Measurements from ENCODE around the gene AUTS2. TPM values are rescaled to one million over a fixed set of nuclear protein-coding genes. Genes with fewer than 3 reads are reported as not detected.

AUTS2 gene
- total and polyA plus RNA-seq, 9 of the 15 experiments (the other 6 are each of a cell fraction or from before 2014, with no cell fraction given) = 0.58 TPM; not detected in 8

- no peak for TF ChIP-seq JUN (IDR thresholded peaks at IDR 0.05; ENCODE audit: borderline replicate concordance, low read depth, low read length)
- TF ChIP-seq JUN (CRISPR knock-in tag; IDR thresholded peaks at IDR 0.05; ENCODE audit: borderline replicate concordance) = no peak
- TF ChIP-seq ZNF57 (CRISPR knock-in tag; IDR thresholded peaks at IDR 0.05) = no peak
- TF ChIP-seq RFX1 (IDR thresholded peaks at IDR 0.05) = no peak
- no peak for TF ChIP-seq NR1H2 (CRISPR knock-in tag; IDR thresholded peaks at IDR 0.05)
- no peak for TF ChIP-seq BRD4 (IDR thresholded peaks at IDR 0.05)
- TF ChIP-seq GABPA (tag; conservative IDR thresholded peaks at IDR 0.05; ENCODE audit: low read depth) = no peak
Measured at GRCh38 chr7:69710768-69711438, 112.6 kb downstream of the AUTS2 start (continued).

GRCh38 chr7:69714886-69715576 lies 116.8 kb downstream of the AUTS2 start:
- Histone ChIP-seq H3K36me3 (ENCODE audit: control insufficient read depth, insufficient read depth, low read length) (no peaks in the 10 kb centered on the region), H3K9ac (ENCODE audit: insufficient read depth in 1 of 2, low read depth in 2 of 2, low read length in 2 of 2) (no peak overlapping the region), H3K4me1 (replicated peaks in 1 of 2; ENCODE audit: control insufficient read depth in 2 of 2, insufficient read depth in 2 of 2, low read length in 2 of 2) (no peaks in the 10 kb centered on the region), H3K9me3 (replicated peaks; ENCODE audit: control insufficient read depth, insufficient read depth, low read depth, low read length) (no peaks in the 10 kb centered on the region), H3K27ac (ENCODE audit: extremely low read depth, low read depth, low read length) (no peak overlapping the region), H2AFZ (ENCODE audit: low read depth, low read length) (no peak overlapping the region), H3K79me2 (ENCODE audit: control insufficient read depth, insufficient read depth, low read length) (no peaks in the 10 kb centered on the region), H3K27me3 (ENCODE audit: control insufficient read depth in 2 of 2, insufficient read depth in 2 of 2, low read length in 2 of 2) (no peaks in the 10 kb centered on the region), H3K4me2 (ENCODE audit: insufficient read depth, low read length) (no peak overlapping the region), H3K4me3 (no peak overlapping the region), H4K20me1 (replicated peaks; ENCODE audit: control insufficient read depth, insufficient read depth, low read length) (no peaks in the 10 kb centered on the region), H3K9me1 (ENCODE audit: control insufficient read depth, insufficient read depth, low read length) (no peaks in the 10 kb centered on the region)
- DNase-seq (ENCODE audit: extremely low read depth in 1 of 4, low spot score in 3 of 4) (no peak), ATAC-seq (no peak), FAIRE-seq (no peak)
- CTCF ChIA-PET (ENCODE audit: low intra/inter-chr PET ratio) = no interaction called here
- intact Hi-C loops (cut with micrococcal nuclease) (no loop called here), in situ Hi-C loops (cut with MboI) (no loop called here)
- no TSS peak for BruUV-seq (replicated peaks)
- POLR2A ChIA-PET = no interaction called here
- WGBS (ENCODE audit: insufficient coverage, low coverage, missing lambda C conversion rate) = 0% methylated on average over 2 of the region's 2 CpGs
- no peak for TF ChIP-seq TFAM (CRISPR knock-in tag; conservative IDR thresholded peaks at IDR 0.05)
- TF ChIP-seq CHCHD3 (CRISPR knock-in tag; IDR thresholded peaks at IDR 0.05) = no peak
- no peak for TF ChIP-seq CEBPB (tag; IDR thresholded peaks at IDR 0.05)
- TF ChIP-seq KDM1A (IDR thresholded peaks at IDR 0.05) = no peak
- TF ChIP-seq ZBTB7A (IDR thresholded peaks at IDR 0.05; ENCODE audit: borderline replicate concordance, control insufficient read depth, low read depth, low read length) = no peak
- no peak for TF ChIP-seq NFXL1 (CRISPR knock-in tag; IDR thresholded peaks at IDR 0.05)
- TF ChIP-seq STAT5B (CRISPR knock-in tag; IDR thresholded peaks at IDR 0.05) = no peak
- TF ChIP-seq THAP7 (CRISPR knock-in tag; IDR thresholded peaks at IDR 0.05) = no peak
- no peak for TF ChIP-seq CREBBP (IDR thresholded peaks at IDR 0.05; ENCODE audit: low read depth, low read length)
- no peak for TF ChIP-seq RFX5 (IDR thresholded peaks at IDR 0.05; ENCODE audit: low read depth, low read length)
- no peak for TF ChIP-seq NELFE (IDR thresholded peaks at IDR 0.05; ENCODE audit: insufficient read depth, insufficient read length)
- TF ChIP-seq ZNF41 (CRISPR knock-in tag; conservative IDR thresholded peaks at IDR 0.05) = no peak
- TF ChIP-seq MXD1 (CRISPR knock-in tag; IDR thresholded peaks at IDR 0.05; ENCODE audit: borderline replicate concordance, poor library complexity, severe bottlenecking) = no peak
- no peak for TF ChIP-seq PCBP2 (IDR thresholded peaks at IDR 0.05; ENCODE audit: low read depth, low read length, poor library complexity, severe bottlenecking)
- TF ChIP-seq PHTF2 (CRISPR knock-in tag; IDR thresholded peaks at IDR 0.05) = no peak
- no peak for TF ChIP-seq TAL1 (IDR thresholded peaks at IDR 0.05)
